ENCODE data around the gene TUBB1.

Gene TUBB1

GRCh38 chr20:58988565-58988882 is 30.7 kb upstream of the TUBB1 start:
- DNase-seq (ENCODE audit: insufficient read length, low spot score) (no peak), FAIRE-seq (no peak)

DNA sequence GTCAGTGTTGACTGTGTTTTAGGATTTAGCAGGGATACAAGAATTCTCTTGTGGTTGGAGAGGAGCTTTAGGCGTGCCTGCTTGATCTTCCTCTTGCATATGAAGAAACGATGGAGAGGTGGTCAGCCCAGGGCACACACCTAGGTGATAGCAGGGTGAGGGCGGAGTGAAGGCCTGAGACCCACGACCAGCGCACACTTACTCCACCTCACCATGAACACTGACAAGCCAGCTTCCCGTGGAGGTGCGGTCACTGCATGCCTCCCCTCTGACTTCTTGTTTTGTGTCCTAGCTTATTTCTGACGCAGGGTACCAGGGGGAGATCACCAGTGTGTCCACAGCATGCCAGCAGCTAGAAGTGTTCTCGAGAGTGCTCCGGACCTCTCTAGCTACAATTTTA is 30.0 kb upstream of the TUBB1 start:
- no peak for FAIRE-seq

DNA sequence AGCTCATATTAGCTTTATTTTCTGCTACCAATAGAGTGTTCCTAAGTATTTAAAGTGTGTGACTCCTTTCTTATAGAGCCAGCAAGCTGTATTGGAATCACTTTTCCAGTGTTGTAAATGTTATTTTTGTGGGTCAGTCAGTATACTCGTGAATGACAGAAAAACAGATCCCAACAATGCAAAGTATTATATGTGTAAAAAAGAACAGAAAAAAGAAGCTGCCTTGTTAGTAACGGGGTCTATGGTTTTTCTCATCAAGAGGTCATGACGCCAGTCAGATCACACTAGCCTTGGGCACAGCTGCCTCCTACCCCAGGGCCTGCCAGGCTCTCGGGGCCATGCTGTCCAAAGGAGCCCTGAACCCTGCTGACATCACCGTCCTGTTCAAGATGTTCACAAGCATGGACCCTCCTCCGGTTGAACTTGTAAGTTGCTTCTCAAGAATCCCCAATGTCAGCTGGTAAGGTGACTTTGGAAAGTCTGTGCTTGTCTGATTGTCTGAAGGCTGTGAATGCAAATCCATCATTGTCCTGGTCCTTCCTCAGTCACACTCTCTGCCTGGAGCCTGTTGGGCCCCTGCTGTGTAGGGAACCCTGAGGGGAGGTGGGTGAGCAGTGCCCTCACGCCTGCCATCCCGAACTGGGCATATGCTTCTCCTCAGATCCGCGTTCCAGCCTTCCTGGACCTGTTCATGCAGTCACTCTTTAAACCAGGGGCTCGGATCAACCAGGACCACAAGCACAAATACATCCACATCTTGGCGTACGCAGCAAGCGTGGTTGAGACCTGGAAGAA is 28.4 kb upstream of the TUBB1 start:
- FAIRE-seq (no peak), DNase-seq (ENCODE audit: insufficient read length, low spot score) (no peak)

More for the DNA sequence above, 30.0 kb upstream of the TUBB1 start:
- no peak for DNase-seq (ENCODE audit: insufficient read length, low spot score)

DNA sequence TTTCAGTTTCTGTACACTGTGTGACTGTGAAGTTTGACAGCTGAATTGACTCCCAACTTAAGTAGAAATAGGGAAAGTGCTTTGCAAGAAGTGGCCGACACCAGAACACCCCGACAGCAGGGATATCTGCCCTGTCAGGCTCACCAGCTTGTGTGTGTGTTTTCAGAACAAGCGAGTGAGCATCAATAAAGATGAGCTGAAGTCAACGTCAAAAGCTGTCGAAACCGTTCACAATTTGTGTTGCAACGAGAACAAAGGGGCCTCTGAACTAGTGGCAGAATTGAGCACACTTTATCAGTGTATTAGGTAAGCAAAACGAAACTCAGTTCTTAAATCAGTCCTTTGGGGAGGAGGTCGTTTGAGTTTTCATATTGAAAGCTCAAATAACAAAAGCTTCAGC is 27.5 kb upstream of the TUBB1 start:
- FAIRE-seq (no peak), DNase-seq (ENCODE audit: insufficient read length, low spot score) (no peak)

DNA sequence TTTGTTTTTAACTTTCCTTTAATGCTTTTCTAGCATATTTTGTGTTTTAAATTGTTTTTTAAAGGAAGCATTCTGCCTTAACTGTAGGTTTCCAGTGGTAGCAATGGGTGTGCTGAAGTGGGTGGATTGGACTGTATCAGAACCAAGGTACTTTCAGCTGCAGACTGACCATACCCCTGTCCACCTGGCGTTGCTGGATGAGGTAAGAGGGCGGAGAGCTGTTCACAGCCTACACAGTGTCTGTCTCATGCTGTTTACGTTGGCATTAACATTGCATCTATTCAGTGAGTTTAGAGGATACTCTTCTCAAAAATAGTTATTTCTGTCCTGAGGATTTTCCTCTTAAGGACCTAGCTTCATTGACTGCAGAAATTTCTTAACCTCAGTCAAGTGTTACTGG is 26.3 kb upstream of the TUBB1 start:
- FAIRE-seq = no peak
- DNase-seq (ENCODE audit: insufficient read length, low spot score) = no peak

GRCh38 chr20:58993332-58994248 is 25.6 kb upstream of the TUBB1 start:
- no peak for FAIRE-seq
- no peak for DNase-seq (ENCODE audit: insufficient read length, low spot score)

DNA sequence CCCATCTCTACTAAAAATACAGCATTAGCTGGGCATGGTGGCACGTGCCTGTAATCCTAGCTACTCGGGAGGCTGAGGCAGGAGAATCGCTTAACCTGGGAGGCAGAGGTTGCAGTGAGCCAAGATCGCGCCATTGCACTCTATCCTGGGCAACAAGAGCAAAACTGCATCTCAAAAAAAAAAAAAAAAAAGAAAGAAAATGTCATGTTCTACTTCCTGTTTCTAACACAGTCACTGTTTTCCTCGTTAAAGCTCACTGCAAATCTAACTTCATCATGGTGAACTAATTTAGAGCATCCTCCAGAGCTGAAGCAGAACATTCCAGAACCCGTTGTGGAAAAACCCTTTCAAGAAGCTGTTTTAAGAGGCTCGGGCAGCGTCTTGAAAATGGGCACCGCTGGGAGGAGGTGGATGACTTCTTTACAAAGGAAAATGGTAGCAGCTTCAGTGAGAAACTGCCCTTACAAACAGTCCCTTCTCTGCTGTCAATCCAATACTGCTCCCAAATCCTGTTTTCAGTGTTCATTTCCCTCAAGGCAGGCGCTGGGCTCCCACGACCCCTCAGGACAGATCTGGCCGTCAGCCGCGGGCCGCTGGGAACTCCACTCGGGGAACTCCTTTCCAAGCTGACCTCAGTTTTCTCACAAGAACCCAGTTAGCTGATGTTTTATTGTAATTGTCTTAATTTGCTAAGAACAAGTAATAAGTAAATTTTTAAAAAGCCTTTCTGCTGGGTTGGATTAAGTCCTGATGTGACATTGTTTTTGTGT is 24.7 kb upstream of the TUBB1 start:
- no peak for DNase-seq (ENCODE audit: insufficient read length, low spot score)
- FAIRE-seq = no peak

DNA sequence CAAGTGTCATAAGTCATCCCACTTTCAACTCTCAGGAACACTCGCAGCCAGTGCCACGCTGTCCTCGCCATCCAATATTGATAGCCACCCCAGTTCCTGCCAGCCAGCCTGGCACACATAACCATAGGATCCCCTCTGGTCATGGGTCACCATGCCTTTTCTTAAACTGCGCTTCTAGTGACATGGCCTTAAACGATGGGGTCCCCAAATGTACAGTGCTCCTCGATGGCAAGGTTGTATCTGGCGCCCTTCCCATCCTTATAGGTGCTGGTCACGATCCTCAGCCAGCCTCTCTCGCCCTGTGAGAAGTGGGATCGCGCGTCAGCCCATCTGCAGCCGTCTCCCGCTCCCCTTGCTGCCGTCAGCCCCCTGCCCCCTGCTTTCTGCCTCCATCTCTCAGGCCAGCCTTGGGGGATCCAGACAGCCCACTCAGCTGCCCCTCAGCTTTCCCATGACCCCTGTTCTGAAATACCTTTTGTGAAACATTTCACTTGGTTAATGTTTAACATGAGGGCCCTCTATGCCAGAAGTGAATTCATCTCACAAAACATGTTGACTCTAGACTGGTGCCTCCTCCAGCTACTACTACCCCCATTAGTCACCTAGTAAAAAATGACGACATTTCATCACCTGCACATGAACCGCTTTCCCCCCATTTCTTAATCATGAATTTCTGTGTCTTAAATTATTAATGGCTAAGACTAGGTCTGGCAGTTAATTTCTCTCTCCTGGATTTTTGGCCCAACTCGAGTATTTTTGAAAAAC is 23.6 kb upstream of the TUBB1 start:
- DNase-seq (ENCODE audit: insufficient read length, low spot score) = no peak
- no peak for FAIRE-seq

- FAIRE-seq (no peak), DNase-seq (ENCODE audit: insufficient read length, low spot score) (no peak)
These were observed 23.0 kb upstream of the TUBB1 start for GRCh38 chr20:58996226-58996611.

GRCh38 chr20:58997141-58997770 is 22.0 kb upstream of the TUBB1 start:
- DNase-seq (ENCODE audit: insufficient read length, low spot score) (no peak), FAIRE-seq (no peak)

- no peak for FAIRE-seq
- no peak for DNase-seq (ENCODE audit: insufficient read length, low spot score)
These were observed 20.6 kb upstream of the TUBB1 start for GRCh38 chr20:58998656-58999055.

DNA sequence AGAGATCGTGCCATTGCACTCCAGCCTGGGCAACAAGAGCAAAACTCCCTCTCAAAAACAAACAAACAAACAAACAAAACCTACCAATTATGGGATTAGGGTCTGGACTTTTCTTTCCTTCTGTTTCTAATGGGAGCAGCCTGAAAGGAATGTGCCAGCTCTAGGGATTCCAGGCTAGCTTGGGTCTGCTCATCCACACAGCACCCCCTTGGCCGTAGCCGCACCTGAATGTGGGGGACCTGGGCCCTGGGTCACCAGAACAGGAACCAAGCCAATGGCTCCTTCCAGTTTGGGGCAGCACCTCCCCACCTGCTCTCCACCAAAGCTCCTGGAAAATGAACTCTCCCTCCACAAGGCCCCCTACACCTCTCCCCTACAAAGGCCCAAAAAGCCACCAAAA is 18.9 kb upstream of the TUBB1 start:
- DNase-seq (ENCODE audit: insufficient read length, low spot score) = no peak
- FAIRE-seq = no peak

GRCh38 chr20:59001068-59001448 is 18.2 kb upstream of the TUBB1 start:
- no peak for FAIRE-seq
- no peak for DNase-seq (ENCODE audit: insufficient read length, low spot score)

DNA sequence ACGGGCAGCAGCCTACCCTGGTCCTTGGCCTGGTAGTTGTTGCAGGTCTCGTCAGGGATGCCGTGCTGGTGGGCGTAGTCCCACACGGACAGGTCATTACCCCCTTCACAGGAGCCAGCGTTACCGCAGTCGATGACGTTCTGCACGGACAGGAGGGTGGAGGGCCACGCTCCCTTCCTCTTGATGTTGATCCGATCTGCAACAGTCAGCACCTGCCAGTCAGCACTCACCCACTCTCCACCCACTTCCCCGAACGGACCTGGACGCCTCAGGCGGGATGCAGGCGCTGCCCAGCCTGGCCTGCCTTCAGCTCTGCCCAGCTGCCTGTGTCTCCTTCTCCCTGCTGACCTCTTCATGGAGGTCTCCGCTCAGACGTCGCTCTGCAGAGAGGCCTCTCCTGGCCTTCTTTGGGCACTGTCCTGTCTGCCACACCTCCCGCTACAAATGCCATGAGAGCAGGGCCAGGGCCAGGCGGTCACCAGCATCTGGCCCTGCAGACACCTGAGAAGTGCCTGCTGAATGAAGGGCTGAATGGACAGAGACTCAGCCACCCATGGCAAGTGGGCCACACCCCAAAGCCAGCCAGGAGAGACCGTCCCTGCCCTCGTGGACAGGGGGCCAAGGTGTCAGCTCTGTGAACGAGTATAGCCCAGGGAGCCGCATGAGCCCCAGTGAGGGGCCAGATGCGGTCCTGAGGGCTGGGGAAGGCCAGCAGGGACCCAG is 17.6 kb upstream of the TUBB1 start:
- FAIRE-seq = no peak
- DNase-seq (ENCODE audit: insufficient read length, low spot score) = no peak

- DNase-seq (ENCODE audit: insufficient read length, low spot score) = no peak
- no peak for FAIRE-seq
These were observed 16.8 kb upstream of the TUBB1 start for GRCh38 chr20:59002388-59002787.

- FAIRE-seq = no peak
- DNase-seq (ENCODE audit: insufficient read length, low spot score) = no peak
These were observed 16.3 kb upstream of the TUBB1 start for GRCh38 chr20:59002874-59003399.

GRCh38 chr20:59003836-59004492 is 15.3 kb upstream of the TUBB1 start:
- FAIRE-seq (no peak), DNase-seq (ENCODE audit: insufficient read length, low spot score) (no peak)

DNA sequence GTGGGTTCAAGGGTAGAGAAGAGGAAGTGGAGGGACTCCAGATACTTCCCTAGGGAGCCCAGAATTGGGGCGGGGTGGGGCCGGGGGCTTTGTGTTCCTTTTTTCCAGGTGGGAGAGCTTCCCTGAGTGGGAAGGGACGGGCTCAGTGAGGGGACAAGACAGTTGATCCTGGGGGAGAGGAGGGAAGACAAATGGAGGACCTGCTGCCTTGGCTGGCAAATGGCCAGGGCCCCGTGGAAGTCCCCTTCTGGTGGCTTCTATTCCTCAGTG is 14.8 kb upstream of the TUBB1 start:
- FAIRE-seq = no peak

More for the DNA sequence above, 14.8 kb upstream of the TUBB1 start:
- DNase-seq (ENCODE audit: insufficient read length, low spot score) = no peak

All from GM19239 (cell line).